ENCODE results near the gene TMPRSS7.
A peak's percentile ranks its signal among the peaks of the same experiment; 100 is the strongest.

Gene TMPRSS7

GRCh38 chr3:112038863-112039262 is 4.3 kb downstream of the TMPRSS7 start:
- WGBS (ENCODE audit: insufficient coverage): 82% methylated on average over 2 of the region's 3 CpGs
- ChIA-PET CTCF (interaction anchor here (0.7 to 1.7 kb wide), 5 partner anchors 12 to 144 kb away, joined by 3 to 8 read pairs (median 5); no protein-coding TSS in a partner anchor), POLR2A (no interaction called here)
- Histone ChIP-seq H3K27ac (ENCODE audit: insufficient read depth in 1 of 2, low read depth in 1 of 2, low read length in 2 of 2, poor library complexity in 1 of 2, severe bottlenecking in 2 of 2) (no peak overlapping the region), H3K27me3 (replicated peaks in 2 of 5; ENCODE audit: control insufficient read depth in 4 of 5, insufficient read depth in 5 of 5, low read length in 4 of 5) (no peaks in the 10 kb centered on the region), H3K9me3 (ENCODE audit: control extremely low read depth in 1 of 5, control insufficient read depth in 4 of 5, insufficient read depth in 2 of 5, low read depth in 1 of 5, low read length in 4 of 5) (no peaks in the 10 kb centered on the region), H3K4me3 (ENCODE audit: control insufficient read depth in 1 of 7, extremely low read depth in 1 of 7, insufficient read depth in 4 of 7, low read depth in 2 of 7, low read length in 6 of 7) (no peak overlapping the region), H3K36me3 (ENCODE audit: control insufficient read depth in 4 of 4, insufficient read depth in 4 of 4, low read length in 3 of 4) (no peaks in the 10 kb centered on the region), H3K4me1 (ENCODE audit: control extremely low read depth in 1 of 4, control insufficient read depth in 4 of 4, insufficient read depth in 4 of 4, low read length in 3 of 4) (no peaks in the 10 kb centered on the region)
- no peak for DNase-seq

GRCh38 chr3:112041321-112041720 is 6.8 kb downstream of the TMPRSS7 start:
- CTCF ChIA-PET: interaction anchor here (1.0 to 1.3 kb wide), 2 partner anchors 12 to 24 kb away, joined by 3 to 4 read pairs; no protein-coding TSS in a partner anchor
- no peak overlapping the region for H3K27ac ChIP-seq (ENCODE audit: insufficient read depth in 1 of 2, low read depth in 1 of 2, low read length in 2 of 2, poor library complexity in 1 of 2, severe bottlenecking in 2 of 2)
- H3K27me3 ChIP-seq (replicated peaks in 2 of 5; ENCODE audit: control insufficient read depth in 4 of 5, insufficient read depth in 5 of 5, low read length in 4 of 5): no peaks in the 10 kb centered on the region
- no peaks in the 10 kb centered on the region for H3K36me3 ChIP-seq (ENCODE audit: control insufficient read depth in 4 of 4, insufficient read depth in 4 of 4, low read length in 3 of 4)
- H3K4me1 ChIP-seq (ENCODE audit: control extremely low read depth in 1 of 4, control insufficient read depth in 4 of 4, insufficient read depth in 4 of 4, low read length in 3 of 4): no peaks in the 10 kb centered on the region
- DNase-seq: no peak
- POLR2A ChIA-PET: no interaction called here
- no peak overlapping the region for H3K4me3 ChIP-seq (ENCODE audit: control insufficient read depth in 1 of 7, extremely low read depth in 1 of 7, insufficient read depth in 4 of 7, low read depth in 2 of 7, low read length in 6 of 7)
- H3K9me3 ChIP-seq (ENCODE audit: control extremely low read depth in 1 of 5, control insufficient read depth in 4 of 5, insufficient read depth in 2 of 5, low read depth in 1 of 5, low read length in 4 of 5): no peaks in the 10 kb centered on the region

DNA sequence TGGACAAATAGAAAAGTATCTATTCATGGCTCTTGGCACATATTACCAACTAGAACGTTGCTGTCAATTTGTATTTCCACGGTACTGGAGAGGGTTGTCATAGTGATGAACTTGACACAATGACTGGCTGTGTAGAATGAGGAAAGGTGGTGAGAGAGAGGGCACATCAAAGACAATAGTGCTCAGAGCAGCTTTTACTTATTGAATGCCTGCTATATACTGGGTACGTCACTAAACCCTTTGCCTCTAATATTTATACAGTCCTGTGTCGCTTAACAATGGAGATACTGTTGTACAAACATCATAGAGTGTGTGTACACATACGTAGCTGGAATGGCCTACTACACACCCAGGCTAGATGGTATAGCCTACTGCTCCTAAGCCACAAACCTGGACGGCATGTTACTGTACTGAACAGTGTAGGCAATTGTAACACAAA is 8.3 kb downstream of the TMPRSS7 start:
- Histone ChIP-seq H3K36me3 (ENCODE audit: control insufficient read depth in 4 of 4, insufficient read depth in 4 of 4, low read length in 3 of 4) (no peaks in the 10 kb centered on the region), H3K9me3 (ENCODE audit: control extremely low read depth in 1 of 5, control insufficient read depth in 4 of 5, insufficient read depth in 2 of 5, low read depth in 1 of 5, low read length in 4 of 5) (no peaks in the 10 kb centered on the region), H3K27ac (ENCODE audit: insufficient read depth in 1 of 2, low read depth in 1 of 2, low read length in 2 of 2, poor library complexity in 1 of 2, severe bottlenecking in 2 of 2) (no peak overlapping the region), H3K4me1 (ENCODE audit: control extremely low read depth in 1 of 4, control insufficient read depth in 4 of 4, insufficient read depth in 4 of 4, low read length in 3 of 4) (no peaks in the 10 kb centered on the region), H3K27me3 (replicated peaks in 2 of 5; ENCODE audit: control insufficient read depth in 4 of 5, insufficient read depth in 5 of 5, low read length in 4 of 5) (no peaks in the 10 kb centered on the region), H3K4me3 (ENCODE audit: control insufficient read depth in 1 of 7, extremely low read depth in 1 of 7, insufficient read depth in 4 of 7, low read depth in 2 of 7, low read length in 6 of 7) (no peak overlapping the region)
- CTCF ChIA-PET: interaction anchor here (0.6 to 3.0 kb wide), 20 partner anchors 10 to 465 kb away, joined by 3 to 16 read pairs (median 4); partner anchors contain the start of gene ABHD10
- POLR2A ChIA-PET: no interaction called here
- 91% methylated on average over 4 of the region's 6 CpGs for WGBS (ENCODE audit: insufficient coverage)
- DNase-seq: no peak

DNA sequence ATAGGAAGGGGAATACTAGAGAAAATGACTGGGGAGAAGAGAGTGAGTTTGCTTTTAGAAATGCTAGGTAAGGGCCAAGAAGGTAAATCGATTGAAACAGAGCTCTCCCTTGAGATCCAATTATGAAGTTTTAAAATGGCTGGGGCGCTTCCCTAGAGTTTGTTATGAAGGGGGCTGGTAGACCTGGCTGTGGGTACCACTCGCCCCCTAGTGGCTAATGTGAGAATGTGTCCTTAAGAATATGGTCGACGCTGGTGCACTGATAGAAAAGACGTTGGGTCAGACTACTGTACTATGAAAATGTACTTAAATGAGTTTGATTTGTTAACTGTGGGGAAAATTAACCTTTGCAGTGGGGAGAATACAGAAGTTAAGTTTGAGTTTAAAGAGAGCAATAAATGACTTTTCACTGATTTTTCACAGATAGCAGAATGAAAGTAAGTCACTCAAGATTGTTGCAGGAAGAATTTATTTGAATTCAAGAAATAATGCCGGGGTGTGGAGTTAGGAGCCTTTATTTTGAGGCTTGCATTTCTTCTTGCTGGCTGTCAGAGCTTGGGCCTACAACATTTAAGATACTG is 9.2 kb downstream of the TMPRSS7 start:
- no peaks in the 10 kb centered on the region for H3K27me3 ChIP-seq (replicated peaks in 2 of 5; ENCODE audit: control insufficient read depth in 4 of 5, insufficient read depth in 5 of 5, low read length in 4 of 5)
- CTCF ChIA-PET: interaction anchor here (0.6 to 3.0 kb wide), 21 partner anchors 10 to 466 kb away, joined by 3 to 16 read pairs (median 4); partner anchors contain the start of gene ABHD10
- H3K9me3 ChIP-seq (ENCODE audit: control extremely low read depth in 1 of 5, control insufficient read depth in 4 of 5, insufficient read depth in 2 of 5, low read depth in 1 of 5, low read length in 4 of 5): no peaks in the 10 kb centered on the region
- POLR2A ChIA-PET: interaction anchor here (0.6 kb wide), 1 partner anchor 1481 kb away, joined by 3 read pairs; no protein-coding TSS in a partner anchor
- H3K4me1 ChIP-seq (ENCODE audit: control extremely low read depth in 1 of 4, control insufficient read depth in 4 of 4, insufficient read depth in 4 of 4, low read length in 3 of 4): no peaks in the 10 kb centered on the region
- no peak overlapping the region for H3K27ac ChIP-seq (ENCODE audit: insufficient read depth in 1 of 2, low read depth in 1 of 2, low read length in 2 of 2, poor library complexity in 1 of 2, severe bottlenecking in 2 of 2)
- peak; percentile 78 to 83 (median 82) for DNase-seq
- H3K36me3 ChIP-seq (ENCODE audit: control insufficient read depth in 4 of 4, insufficient read depth in 4 of 4, low read length in 3 of 4): no peaks in the 10 kb centered on the region
- WGBS (ENCODE audit: insufficient coverage): 9% methylated on average over 7 of the region's 7 CpGs
- H3K4me3 ChIP-seq (ENCODE audit: control insufficient read depth in 1 of 7, extremely low read depth in 1 of 7, insufficient read depth in 4 of 7, low read depth in 2 of 7, low read length in 6 of 7): peak overlapping the region in 2 of 7 experiments; percentile 27 to 63

DNA sequence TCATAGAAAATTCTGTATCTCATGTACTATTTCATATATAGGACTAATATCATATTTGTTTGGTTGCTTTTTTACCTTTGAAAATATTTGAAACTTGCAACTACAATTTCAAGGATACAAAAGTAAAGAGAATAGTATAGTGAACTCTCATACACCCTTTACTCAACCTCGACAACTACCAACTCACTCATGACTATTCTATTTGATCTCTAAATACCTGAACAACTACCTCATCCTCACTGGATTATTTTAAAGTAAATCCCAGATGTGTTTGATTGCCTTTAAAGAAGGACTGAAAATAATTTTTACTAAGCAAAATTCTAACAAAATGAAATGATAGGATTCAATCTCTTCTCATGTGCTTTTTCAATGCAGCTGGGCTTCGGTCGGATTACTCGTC is 12.1 kb downstream of the TMPRSS7 start:
- no peaks in the 10 kb centered on the region for H3K4me1 ChIP-seq (ENCODE audit: control extremely low read depth in 1 of 4, control insufficient read depth in 4 of 4, insufficient read depth in 4 of 4, low read length in 3 of 4)
- 100% methylated on average over 1 of the region's 4 CpGs for WGBS (ENCODE audit: insufficient coverage)
- no peak overlapping the region for H3K27ac ChIP-seq (ENCODE audit: insufficient read depth in 1 of 2, low read depth in 1 of 2, low read length in 2 of 2, poor library complexity in 1 of 2, severe bottlenecking in 2 of 2)
- no peaks in the 10 kb centered on the region for H3K9me3 ChIP-seq (ENCODE audit: control extremely low read depth in 1 of 5, control insufficient read depth in 4 of 5, insufficient read depth in 2 of 5, low read depth in 1 of 5, low read length in 4 of 5)
- no peaks in the 10 kb centered on the region for H3K27me3 ChIP-seq (replicated peaks in 2 of 5; ENCODE audit: control insufficient read depth in 4 of 5, insufficient read depth in 5 of 5, low read length in 4 of 5)
- DNase-seq: no peak
- no peak overlapping the region for H3K4me3 ChIP-seq (ENCODE audit: control insufficient read depth in 1 of 7, extremely low read depth in 1 of 7, insufficient read depth in 4 of 7, low read depth in 2 of 7, low read length in 6 of 7)
- ChIA-PET POLR2A (no interaction called here), CTCF (no interaction called here)
- no peaks in the 10 kb centered on the region for H3K36me3 ChIP-seq (ENCODE audit: control insufficient read depth in 4 of 4, insufficient read depth in 4 of 4, low read length in 3 of 4)

- ChIA-PET CTCF (no interaction called here), POLR2A (no interaction called here)
- no peak overlapping the region for H3K4me3 ChIP-seq (ENCODE audit: control insufficient read depth in 1 of 7, extremely low read depth in 1 of 7, insufficient read depth in 4 of 7, low read depth in 2 of 7, low read length in 6 of 7)
- no peak for DNase-seq
- WGBS (ENCODE audit: insufficient coverage): 100% methylated on average over 1 of the region's 1 CpG
- no peaks in the 10 kb centered on the region for H3K36me3 ChIP-seq (ENCODE audit: control insufficient read depth in 4 of 4, insufficient read depth in 4 of 4, low read length in 3 of 4)
- no peak overlapping the region for H3K27ac ChIP-seq (ENCODE audit: insufficient read depth in 1 of 2, low read depth in 1 of 2, low read length in 2 of 2, poor library complexity in 1 of 2, severe bottlenecking in 2 of 2)
- no peaks in the 10 kb centered on the region for H3K27me3 ChIP-seq (replicated peaks in 2 of 5; ENCODE audit: control insufficient read depth in 4 of 5, insufficient read depth in 5 of 5, low read length in 4 of 5)
- H3K4me1 ChIP-seq (ENCODE audit: control extremely low read depth in 1 of 4, control insufficient read depth in 4 of 4, insufficient read depth in 4 of 4, low read length in 3 of 4): no peaks in the 10 kb centered on the region
- no peaks in the 10 kb centered on the region for H3K9me3 ChIP-seq (ENCODE audit: control extremely low read depth in 1 of 5, control insufficient read depth in 4 of 5, insufficient read depth in 2 of 5, low read depth in 1 of 5, low read length in 4 of 5)
Measured at GRCh38 chr3:112047264-112047663, 12.7 kb downstream of the TMPRSS7 start.

GRCh38 chr3:112048911-112049310 is 14.4 kb downstream of the TMPRSS7 start:
- no peaks in the 10 kb centered on the region for H3K36me3 ChIP-seq (ENCODE audit: control insufficient read depth in 4 of 4, insufficient read depth in 4 of 4, low read length in 3 of 4)
- POLR2A ChIA-PET: no interaction called here
- no peaks in the 10 kb centered on the region for H3K4me1 ChIP-seq (ENCODE audit: control extremely low read depth in 1 of 4, control insufficient read depth in 4 of 4, insufficient read depth in 4 of 4, low read length in 3 of 4)

More at GRCh38 chr3:112048911-112049310, 14.4 kb downstream of the TMPRSS7 start:
- CTCF ChIA-PET: interaction anchor here (0.9 kb wide), 1 partner anchor 57 kb away, joined by 3 read pairs; no protein-coding TSS in a partner anchor
- no peak for DNase-seq
- Histone ChIP-seq H3K4me3 (ENCODE audit: control insufficient read depth in 1 of 7, extremely low read depth in 1 of 7, insufficient read depth in 4 of 7, low read depth in 2 of 7, low read length in 6 of 7) (no peak overlapping the region), H3K9me3 (ENCODE audit: control extremely low read depth in 1 of 5, control insufficient read depth in 4 of 5, insufficient read depth in 2 of 5, low read depth in 1 of 5, low read length in 4 of 5) (no peaks in the 10 kb centered on the region), H3K27me3 (replicated peaks in 2 of 5; ENCODE audit: control insufficient read depth in 4 of 5, insufficient read depth in 5 of 5, low read length in 4 of 5) (no peaks in the 10 kb centered on the region), H3K27ac (ENCODE audit: insufficient read depth in 1 of 2, low read depth in 1 of 2, low read length in 2 of 2, poor library complexity in 1 of 2, severe bottlenecking in 2 of 2) (no peak overlapping the region)
- WGBS (ENCODE audit: insufficient coverage): 83% methylated on average over 8 of the region's 8 CpGs

Data from common myeloid progenitor, CD34-positive (primary cell).